NCI-H146 treated with DMSO at 0.1 percent for 48 hours (cell line): ENCODE data around the gene GPR152.

Experiments
- DNase-seq: peaks from one replicate; lab custom pipeline; 2025; ENCODE audit not compliant: unreplicated experiment; lab: John Stamatoyannopoulos, UW

Gene GPR152, protein sequence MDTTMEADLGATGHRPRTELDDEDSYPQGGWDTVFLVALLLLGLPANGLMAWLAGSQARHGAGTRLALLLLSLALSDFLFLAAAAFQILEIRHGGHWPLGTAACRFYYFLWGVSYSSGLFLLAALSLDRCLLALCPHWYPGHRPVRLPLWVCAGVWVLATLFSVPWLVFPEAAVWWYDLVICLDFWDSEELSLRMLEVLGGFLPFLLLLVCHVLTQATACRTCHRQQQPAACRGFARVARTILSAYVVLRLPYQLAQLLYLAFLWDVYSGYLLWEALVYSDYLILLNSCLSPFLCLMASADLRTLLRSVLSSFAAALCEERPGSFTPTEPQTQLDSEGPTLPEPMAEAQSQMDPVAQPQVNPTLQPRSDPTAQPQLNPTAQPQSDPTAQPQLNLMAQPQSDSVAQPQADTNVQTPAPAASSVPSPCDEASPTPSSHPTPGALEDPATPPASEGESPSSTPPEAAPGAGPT

GRCh38 chr11:67452141-67452952 lies at the start of gene GPR152:
Gene GPR152 (minus strand): TSS chr11:67452729. CDS start chr11:67452724, 5 bp downstream.
- no peak for DNase-seq

GRCh38 chr11:67501854-67502253 lies 49.3 kb upstream of the GPR152 start:
- DNase-seq: no peak

- DNase-seq: no peak
These were observed 48.5 kb upstream of the GPR152 start for GRCh38 chr11:67500831-67501715.

DNA sequence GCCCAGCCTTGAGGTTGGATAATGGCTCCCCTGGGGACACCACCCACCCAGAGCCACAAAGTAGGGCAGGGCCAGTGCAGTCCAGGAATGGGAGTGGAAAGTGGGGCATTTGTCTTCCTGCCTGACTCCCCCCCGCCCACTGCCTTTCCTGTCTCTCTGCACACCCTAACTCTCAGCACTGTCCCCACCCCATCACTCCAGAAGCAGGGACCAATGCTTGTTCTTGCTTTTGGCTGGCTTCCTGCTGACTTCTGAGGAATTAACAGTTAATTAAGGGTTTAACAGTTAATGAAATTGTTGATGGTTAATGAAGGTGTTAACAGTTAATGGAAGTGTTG lies 47.9 kb upstream of the GPR152 start:
- DNase-seq: no peak

- DNase-seq: no peak
These were observed 47.4 kb upstream of the GPR152 start for GRCh38 chr11:67499808-67500483.

- no peak for DNase-seq
These were observed 46.0 kb upstream of the GPR152 start for GRCh38 chr11:67498544-67498972.

- no peak for DNase-seq
These were observed 45.2 kb upstream of the GPR152 start for GRCh38 chr11:67497656-67498291.

- no peak for DNase-seq
These were observed 43.6 kb upstream of the GPR152 start for GRCh38 chr11:67496113-67496512.

DNA sequence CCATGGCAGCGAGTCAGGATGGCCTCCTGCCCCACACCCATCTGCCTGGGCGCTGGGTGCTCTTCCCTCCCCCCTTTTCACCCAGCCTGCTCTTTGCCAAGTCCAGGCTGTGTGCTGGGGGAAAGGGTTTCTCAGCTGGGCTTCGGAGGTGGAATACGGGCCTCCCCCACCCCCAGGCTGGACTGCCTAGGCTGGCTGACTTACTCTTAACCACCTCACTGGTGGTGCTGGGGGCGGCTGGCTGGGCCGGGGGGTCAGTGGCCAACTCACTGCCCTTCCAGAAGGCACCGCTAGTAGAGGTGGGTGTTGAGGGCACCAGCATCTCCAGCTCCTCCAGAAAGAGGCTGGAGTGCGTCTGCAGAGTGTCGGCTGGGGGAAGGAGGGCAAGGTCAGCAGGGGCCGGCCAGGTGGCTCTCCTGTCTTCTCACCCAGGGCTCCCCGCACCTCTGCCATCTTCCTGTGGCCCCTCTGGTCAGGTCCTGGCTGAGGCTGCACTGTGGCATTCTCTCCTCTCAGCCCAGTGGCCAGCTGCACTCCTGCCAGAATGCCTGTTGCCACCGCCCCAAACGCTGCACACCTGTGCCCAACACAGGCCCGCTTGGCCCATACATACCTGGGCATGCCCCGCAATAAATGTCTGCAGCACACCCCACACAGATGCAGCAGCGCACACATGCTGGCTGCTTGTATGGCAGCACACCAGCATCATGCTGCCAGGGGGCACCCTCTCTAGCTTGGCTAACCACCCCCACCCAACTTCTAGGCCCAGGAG lies 42.9 kb upstream of the GPR152 start:
- no peak for DNase-seq

DNA sequence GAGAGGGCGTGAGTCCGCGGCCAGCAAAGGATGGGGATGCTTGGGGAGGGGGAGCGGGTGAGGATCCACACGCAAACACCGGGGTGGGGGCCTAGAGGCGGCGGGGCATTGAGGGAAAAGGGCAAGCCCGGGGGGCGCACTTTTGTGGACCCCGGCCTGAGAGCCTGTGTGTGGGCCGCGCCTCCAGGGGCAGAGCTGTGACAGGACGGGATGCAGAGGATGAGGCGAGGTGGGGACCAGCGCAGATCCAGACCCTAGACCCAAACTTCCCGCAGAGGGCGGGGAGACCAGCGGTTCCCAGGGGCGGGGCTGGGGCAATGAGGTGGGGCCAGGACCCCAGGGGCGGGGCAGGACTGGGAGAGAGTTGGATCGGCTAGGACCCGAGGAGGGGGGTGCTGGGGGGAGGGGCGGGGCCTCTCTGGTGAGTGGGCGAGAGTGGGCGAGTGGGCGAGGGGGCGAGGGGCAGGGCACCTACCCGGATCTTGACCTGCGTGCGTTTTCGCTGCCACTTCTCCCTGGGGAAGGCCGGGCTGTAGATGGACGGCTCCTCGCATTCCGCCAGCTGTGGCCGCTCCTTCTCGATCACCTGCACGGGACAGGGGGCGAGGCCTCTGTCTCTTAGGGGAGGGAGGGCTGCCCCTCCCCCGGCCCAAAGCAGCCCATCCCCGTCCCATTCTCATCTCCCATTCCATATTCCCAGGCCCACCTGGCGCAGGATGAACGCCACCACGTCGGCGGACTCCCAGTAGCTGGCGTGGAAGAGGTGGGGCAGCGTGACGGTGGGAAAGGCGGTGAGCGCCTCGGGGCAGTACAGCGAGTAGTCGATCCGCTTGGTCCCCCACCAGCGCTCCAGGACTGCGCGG lies 42.1 kb upstream of the GPR152 start:
- DNase-seq: no peak

DNA sequence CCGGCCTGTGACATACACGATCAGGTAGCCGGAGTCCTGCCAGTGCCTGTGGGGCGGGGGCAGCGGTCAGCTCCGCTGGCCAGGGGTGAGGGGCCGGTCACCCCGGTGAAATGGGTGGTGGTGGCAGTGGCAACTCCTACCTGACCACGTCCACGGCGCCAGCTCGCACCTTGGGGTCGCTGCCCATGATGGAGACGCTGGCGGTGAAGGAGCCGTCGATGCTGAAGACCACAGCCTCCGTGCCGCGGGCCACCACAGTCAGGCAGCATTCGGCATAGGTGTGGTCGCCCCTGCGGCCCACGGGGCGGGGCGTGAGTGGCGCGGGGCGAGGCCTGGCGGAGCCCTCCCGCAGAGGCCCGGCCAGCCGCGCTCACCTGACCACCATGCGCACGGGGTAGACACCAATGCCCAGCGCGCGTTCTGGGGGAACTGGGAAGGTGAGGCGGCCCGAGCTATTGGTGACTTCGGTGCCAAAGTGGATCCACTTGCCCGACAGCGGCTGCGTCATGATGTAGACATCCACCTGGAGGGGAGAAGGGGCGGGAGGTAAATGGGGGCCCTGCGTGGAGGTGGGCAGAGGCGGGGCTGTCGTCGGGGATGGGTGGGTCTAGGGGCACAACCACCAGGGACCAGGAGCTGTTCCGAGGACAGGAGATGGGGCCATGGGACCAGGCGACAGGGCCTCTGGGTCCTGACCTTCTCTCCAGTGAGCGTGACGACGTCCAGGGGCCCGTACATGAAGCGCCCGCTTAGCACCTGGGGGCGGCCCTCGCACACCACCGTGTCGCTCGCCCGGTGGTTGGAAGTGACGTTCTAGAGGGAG lies 41.2 kb upstream of the GPR152 start:
- no peak for DNase-seq

- no peak for DNase-seq
These were observed 40.4 kb upstream of the GPR152 start for GRCh38 chr11:67492801-67493547.

DNA sequence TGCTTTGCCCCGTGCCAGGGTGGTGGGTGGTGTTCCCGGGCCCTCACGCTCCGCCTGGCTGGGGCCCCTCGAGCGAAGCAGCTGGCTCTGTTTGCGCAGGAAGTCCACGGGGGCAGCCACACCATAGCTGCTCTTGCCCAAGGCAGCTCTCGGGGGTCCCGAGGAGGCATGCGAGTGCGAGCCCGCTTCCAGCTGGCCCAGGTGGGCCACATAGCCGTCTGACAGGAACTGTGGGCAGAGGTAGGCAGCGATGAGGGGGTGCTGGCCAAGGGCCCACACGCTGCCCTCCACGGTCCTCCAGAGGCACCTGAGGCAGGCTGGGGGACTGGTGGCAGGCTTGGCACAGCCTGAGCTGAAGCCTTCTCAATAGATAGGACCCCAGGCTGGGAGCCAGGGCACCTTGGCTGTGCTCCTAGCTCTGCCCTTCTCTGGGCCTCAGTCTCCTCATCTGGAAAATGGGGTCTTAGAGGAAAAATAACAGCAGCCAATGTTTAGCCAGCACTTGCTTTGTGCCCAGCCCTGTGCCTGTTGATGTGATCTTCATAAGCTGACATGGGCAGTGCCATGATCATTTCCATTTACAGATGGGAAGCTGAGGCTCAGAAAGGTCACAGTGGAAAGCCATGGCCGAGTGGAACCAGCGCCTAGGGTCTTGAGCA lies 39.7 kb upstream of the GPR152 start:
- DNase-seq: no peak

GRCh38 chr11:67491276-67492068 lies 38.9 kb upstream of the GPR152 start:
- no peak for DNase-seq

GRCh38 chr11:67490727-67491065 lies 38.2 kb upstream of the GPR152 start:
- DNase-seq: no peak
